ENCODE results near the gene STMND1. TPM values are rescaled to one million over a fixed set of nuclear protein-coding genes. Genes with fewer than 3 reads are reported as not detected.

Gene STMND1
- total and polyA plus RNA-seq, 2 of the 4 experiments (the other 2 are of a cell fraction): not detected

GRCh38 chr6:17144016-17144415 is 42.2 kb downstream of the STMND1 start:
- Histone ChIP-seq H3K27ac (ENCODE audit: insufficient read depth, low read length) (no peak overlapping the region), H3K27me3 (ENCODE audit: control insufficient read depth, insufficient read depth, low read length) (no peaks in the 10 kb centered on the region; the same call in 1 of the 2 replicates), H2AK9ac (replicated peaks; ENCODE audit: low read depth, low read length, poor library complexity) (no peak overlapping the region), H2BK5ac (ENCODE audit: low read depth, low read length, poor library complexity, severe bottlenecking) (no peak overlapping the region), H3K23ac (ENCODE audit: low read depth, low read length) (no peak overlapping the region), H3K9ac (ENCODE audit: low read depth, low read length) (no peak overlapping the region), H3K4me2 (ENCODE audit: low read depth, low read length) (no peak overlapping the region), H3K18ac (ENCODE audit: low read depth, low read length) (no peak overlapping the region), H4K8ac (ENCODE audit: low read depth in 2 of 2, low read length in 2 of 2) (no peak overlapping the region), H4K20me1 (ENCODE audit: insufficient read depth, low read length) (no peaks in the 10 kb centered on the region), H3K4me3 (ENCODE audit: insufficient read depth, low read depth, low read length) (no peak overlapping the region), H3K9me1 (ENCODE audit: insufficient read depth, low read length) (no peaks in the 10 kb centered on the region), H3K36me3 (ENCODE audit: control insufficient read depth, insufficient read depth, low read length) (no peaks in the 10 kb centered on the region), H3K4ac (ENCODE audit: low read depth, low read length) (no peak overlapping the region), H4K91ac (ENCODE audit: insufficient read depth, low read depth, low read length) (no peak overlapping the region), H3K56ac (ENCODE audit: extremely low read depth, insufficient read depth, low read length) (no peak overlapping the region), H3K79me1 (ENCODE audit: low read depth in 1 of 2, low read length in 2 of 2) (no peaks in the 10 kb centered on the region), H2BK120ac (ENCODE audit: low read depth, low read length) (no peak overlapping the region), H2BK20ac (ENCODE audit: low read depth, low read length) (no peak overlapping the region), H2AK5ac (ENCODE audit: low read depth, low read length) (no peak overlapping the region), H2BK15ac (ENCODE audit: low read depth, low read length) (no peak overlapping the region), H3K9me3 (ENCODE audit: control insufficient read depth, insufficient read depth, low read length) (peaks cover 10% of the 10 kb centered on the region), H4K5ac (ENCODE audit: low read depth, low read length) (no peak overlapping the region), H3K4me1 (ENCODE audit: control insufficient read depth, insufficient read depth, low read length) (no peaks in the 10 kb centered on the region), H3K14ac (replicated peaks; ENCODE audit: low read depth, low read length) (no peak overlapping the region), H2AFZ (replicated peaks; ENCODE audit: low read length, poor library complexity) (no peak overlapping the region)
- no peak for ATAC-seq (ENCODE audit: low read depth)
- WGBS, 2 experiments (ENCODE audit: extremely low coverage in 2 of 2, insufficient read length in 1 of 2): no CpG with 5 or more reads among the region's 1 CpG
- intact Hi-C loops (cut with micrococcal nuclease) (no loop called here), dilution Hi-C loops (cut with HindIII; ENCODE audit: low sequenced_read_pairs, unreplicated experiment) (no loop called here), in situ Hi-C loops (cut with MboI; ENCODE audit: low sequenced_read_pairs) (no loop called here)
- CTCF ChIA-PET: no interaction called here
- POLR2A ChIA-PET (ENCODE audit: unreplicated experiment): no interaction called here
- TF ChIP-seq USF2 (IDR thresholded peaks at IDR 0.05; ENCODE audit: low read depth, low read length): no peak
- BruUV-seq (replicated peaks): no TSS peak
- no peak for DNase-seq

Measured in IMR-90 (cell line).